Adrenal gland (tissue), 5 donors: ENCODE measurements around the gene EIF4H.

ENCODE experiments used
- POLR2A ChIP-seq, 2 donors: fragments of 450-650 bp; IDR thresholded peaks; one replicate each; pipeline ENCODE4 v1.6.1; 2017; ENCODE audit warnings: antibody characterized with exemption in 2 of 2, mild to moderate bottlenecking in 2 of 2, moderate library complexity in 1 of 2
- TF ChIP-seq, protein P1 (sequence below), 6 experiments: fragments of 450-650 bp in 4 of 6; fragments of 200-600 bp in 2 of 6; sonication (generic) in 1 of 6; IDR thresholded peaks; 1 replicate in 5 of 6; 2 replicates in 1 of 6; pipeline versions ENCODE4 v1.5.1 to v1.8.0; 2016 to 2021; ENCODE audit warnings: antibody characterized with exemption in 6 of 6, mild to moderate bottlenecking in 2 of 6, moderate library complexity in 1 of 6
- donor health status: DM: no; HTN: no; CAD: no.

DNA sequence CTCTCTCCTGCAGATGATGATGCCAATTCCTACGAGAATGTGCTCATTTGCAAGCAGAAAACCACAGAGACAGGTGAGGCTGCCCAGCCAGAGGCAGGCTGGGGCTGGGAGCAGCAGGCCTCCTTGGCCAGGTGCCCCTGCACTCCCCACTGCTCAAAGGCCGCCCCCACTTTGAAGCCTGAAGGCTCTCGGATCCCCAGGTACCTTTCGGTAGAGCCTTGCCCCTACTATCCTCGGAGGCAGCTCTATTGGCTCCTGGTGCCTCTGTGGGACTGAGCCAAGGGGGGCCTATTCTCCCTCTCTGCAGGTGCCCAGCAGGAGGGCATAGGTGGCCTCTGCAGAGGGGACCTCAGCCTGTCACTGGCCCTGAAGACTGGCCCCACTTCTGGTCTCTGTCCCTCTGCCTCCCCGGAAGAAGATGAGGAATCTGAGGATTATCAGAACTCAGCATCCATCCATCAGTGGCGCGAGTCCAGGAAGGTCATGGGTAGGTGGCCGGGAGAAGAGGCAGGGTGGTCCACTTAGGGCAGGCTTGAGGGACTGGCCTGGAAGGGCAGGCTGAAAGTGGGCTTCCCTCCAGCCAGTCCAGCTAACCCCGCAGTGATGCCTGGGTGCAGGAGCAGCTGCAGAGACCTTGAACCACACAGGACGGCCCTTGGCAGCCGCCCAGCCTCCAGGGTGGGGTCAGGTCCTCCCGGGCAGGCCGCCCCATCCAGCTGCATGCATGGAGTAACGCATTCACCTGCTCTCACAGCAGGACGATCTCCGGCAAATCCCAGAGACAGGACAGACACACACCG lies 49.8 kb downstream of the EIF4H start:
- TF ChIP-seq, protein P1, sequence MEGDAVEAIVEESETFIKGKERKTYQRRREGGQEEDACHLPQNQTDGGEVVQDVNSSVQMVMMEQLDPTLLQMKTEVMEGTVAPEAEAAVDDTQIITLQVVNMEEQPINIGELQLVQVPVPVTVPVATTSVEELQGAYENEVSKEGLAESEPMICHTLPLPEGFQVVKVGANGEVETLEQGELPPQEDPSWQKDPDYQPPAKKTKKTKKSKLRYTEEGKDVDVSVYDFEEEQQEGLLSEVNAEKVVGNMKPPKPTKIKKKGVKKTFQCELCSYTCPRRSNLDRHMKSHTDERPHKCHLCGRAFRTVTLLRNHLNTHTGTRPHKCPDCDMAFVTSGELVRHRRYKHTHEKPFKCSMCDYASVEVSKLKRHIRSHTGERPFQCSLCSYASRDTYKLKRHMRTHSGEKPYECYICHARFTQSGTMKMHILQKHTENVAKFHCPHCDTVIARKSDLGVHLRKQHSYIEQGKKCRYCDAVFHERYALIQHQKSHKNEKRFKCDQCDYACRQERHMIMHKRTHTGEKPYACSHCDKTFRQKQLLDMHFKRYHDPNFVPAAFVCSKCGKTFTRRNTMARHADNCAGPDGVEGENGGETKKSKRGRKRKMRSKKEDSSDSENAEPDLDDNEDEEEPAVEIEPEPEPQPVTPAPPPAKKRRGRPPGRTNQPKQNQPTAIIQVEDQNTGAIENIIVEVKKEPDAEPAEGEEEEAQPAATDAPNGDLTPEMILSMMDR (IDR thresholded peaks at IDR 0.05), result no peak
- no peak for TF ChIP-seq POLR2A (IDR thresholded peaks at IDR 0.05)
